ENCODE measurements around the gene CSNK1D. TPM values are rescaled to one million over a fixed set of nuclear protein-coding genes. Genes with fewer than 3 reads are reported as not detected.

Gene CSNK1D
- polyA plus RNA-seq, 5 donors, result 89.6 to 138 (median 108) TPM

- DNase-seq, result no peak
Observed at GRCh38 chr17:82313195-82314011, 39.9 kb upstream of the CSNK1D start.

GRCh38 chr17:82311971-82312370 is 38.5 kb upstream of the CSNK1D start:
- no peak for DNase-seq

GRCh38 chr17:82310877-82311276 is 37.4 kb upstream of the CSNK1D start:
- no peak for DNase-seq

- DNase-seq, result no peak
Observed at GRCh38 chr17:82309656-82310570, 36.4 kb upstream of the CSNK1D start.

- no peak for DNase-seq
Observed at GRCh38 chr17:82305727-82306300, 32.3 kb upstream of the CSNK1D start.

- no peak for DNase-seq
Observed at GRCh38 chr17:82304826-82305726, 31.6 kb upstream of the CSNK1D start.

GRCh38 chr17:82303944-82304808 is 30.7 kb upstream of the CSNK1D start:
- DNase-seq, result no peak

GRCh38 chr17:82302991-82303943 is 29.8 kb upstream of the CSNK1D start:
- no peak for DNase-seq

GRCh38 chr17:82302568-82302963 is 29.1 kb upstream of the CSNK1D start:
- DNase-seq, result no peak

GRCh38 chr17:82301916-82302567 is 28.5 kb upstream of the CSNK1D start:
- DNase-seq, result no peak

- no peak for DNase-seq
Observed at GRCh38 chr17:82301300-82301915, 27.9 kb upstream of the CSNK1D start.

GRCh38 chr17:82300707-82301270 is 27.3 kb upstream of the CSNK1D start:
- no peak for DNase-seq

GRCh38 chr17:82300228-82300627 is 26.7 kb upstream of the CSNK1D start:
- DNase-seq, result no peak

- DNase-seq, result no peak
Observed at GRCh38 chr17:82299452-82299851, 26.0 kb upstream of the CSNK1D start.

GRCh38 chr17:82298538-82299421 is 25.3 kb upstream of the CSNK1D start:
- DNase-seq, result no peak

- DNase-seq, result peak; percentile 72 to 77
Observed at GRCh38 chr17:82297714-82298537, 24.4 kb upstream of the CSNK1D start.

Data from right lung (tissue), 5 donors.